LNCAP (cell line): ENCODE measurements around the gene LRP1B.

Source experiments
- TF ChIP-seq, protein P1 (sequence below): fragments of 450-650 bp; IDR thresholded peaks from 2 replicates; pipeline ENCODE4 v1.5.1; 2017; ENCODE audit warnings: mild to moderate bottlenecking

LRP1B gene

DNA sequence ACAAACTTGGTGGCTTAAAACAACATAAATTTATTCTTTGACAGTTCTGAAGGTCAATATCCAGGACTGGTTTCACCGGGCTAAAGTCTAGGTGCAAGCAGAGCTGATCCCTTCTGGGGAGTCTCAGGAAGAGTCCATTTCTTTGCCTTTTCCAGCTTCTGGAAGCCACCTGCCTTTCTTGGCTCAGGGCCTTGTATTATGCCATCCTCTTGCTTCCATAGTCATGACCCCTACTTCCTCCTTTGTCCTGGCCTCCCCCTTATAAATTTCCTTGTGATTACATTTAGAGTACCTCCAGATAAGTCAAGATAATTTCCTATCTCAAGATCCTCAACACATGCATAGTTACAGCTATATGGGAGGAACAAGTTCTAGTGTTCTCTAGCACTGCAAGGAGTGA lies 1089.5 kb downstream of the LRP1B start:
- TF ChIP-seq, protein P1, sequence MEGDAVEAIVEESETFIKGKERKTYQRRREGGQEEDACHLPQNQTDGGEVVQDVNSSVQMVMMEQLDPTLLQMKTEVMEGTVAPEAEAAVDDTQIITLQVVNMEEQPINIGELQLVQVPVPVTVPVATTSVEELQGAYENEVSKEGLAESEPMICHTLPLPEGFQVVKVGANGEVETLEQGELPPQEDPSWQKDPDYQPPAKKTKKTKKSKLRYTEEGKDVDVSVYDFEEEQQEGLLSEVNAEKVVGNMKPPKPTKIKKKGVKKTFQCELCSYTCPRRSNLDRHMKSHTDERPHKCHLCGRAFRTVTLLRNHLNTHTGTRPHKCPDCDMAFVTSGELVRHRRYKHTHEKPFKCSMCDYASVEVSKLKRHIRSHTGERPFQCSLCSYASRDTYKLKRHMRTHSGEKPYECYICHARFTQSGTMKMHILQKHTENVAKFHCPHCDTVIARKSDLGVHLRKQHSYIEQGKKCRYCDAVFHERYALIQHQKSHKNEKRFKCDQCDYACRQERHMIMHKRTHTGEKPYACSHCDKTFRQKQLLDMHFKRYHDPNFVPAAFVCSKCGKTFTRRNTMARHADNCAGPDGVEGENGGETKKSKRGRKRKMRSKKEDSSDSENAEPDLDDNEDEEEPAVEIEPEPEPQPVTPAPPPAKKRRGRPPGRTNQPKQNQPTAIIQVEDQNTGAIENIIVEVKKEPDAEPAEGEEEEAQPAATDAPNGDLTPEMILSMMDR = no peak

DNA sequence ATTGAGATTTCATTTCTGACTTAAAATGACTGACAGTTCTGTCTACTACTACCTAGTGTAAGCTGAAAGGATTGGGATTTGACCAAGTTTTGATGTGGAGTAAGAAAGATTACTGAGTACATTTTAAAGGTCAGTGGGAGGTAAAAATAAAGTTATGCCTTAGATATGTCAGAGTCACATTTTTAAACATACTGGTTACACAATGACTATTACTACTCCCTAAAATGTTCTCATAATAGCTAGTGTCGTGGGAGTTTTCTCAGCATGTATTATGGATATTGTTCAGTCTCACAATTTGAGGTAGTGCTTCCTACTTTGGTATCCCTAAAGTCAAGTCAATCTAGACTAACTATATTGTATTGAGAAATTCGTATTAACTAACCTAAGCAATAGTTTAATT lies 1092.5 kb downstream of the LRP1B start:
- TF ChIP-seq, protein P1 = no peak

DNA sequence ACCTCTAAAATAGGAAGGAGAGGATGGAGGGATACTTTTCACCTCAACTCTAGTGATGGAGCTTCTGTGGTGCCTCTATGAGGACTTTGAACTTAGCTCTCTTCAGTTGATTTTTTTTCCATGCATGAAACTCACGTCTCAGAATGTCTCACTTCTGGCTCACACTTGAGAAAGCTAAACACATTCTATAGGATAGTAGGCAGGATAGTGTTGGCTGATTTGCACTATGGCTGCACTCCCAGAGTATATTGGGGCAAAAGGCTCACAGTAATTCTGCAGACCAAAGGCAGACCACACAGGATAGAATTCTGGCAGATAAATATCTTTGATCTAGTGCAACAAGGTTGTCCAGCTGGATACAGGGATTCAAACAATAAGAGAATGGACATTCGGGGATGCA lies 1093.5 kb downstream of the LRP1B start:
- TF ChIP-seq, protein P1 = no peak

DNA sequence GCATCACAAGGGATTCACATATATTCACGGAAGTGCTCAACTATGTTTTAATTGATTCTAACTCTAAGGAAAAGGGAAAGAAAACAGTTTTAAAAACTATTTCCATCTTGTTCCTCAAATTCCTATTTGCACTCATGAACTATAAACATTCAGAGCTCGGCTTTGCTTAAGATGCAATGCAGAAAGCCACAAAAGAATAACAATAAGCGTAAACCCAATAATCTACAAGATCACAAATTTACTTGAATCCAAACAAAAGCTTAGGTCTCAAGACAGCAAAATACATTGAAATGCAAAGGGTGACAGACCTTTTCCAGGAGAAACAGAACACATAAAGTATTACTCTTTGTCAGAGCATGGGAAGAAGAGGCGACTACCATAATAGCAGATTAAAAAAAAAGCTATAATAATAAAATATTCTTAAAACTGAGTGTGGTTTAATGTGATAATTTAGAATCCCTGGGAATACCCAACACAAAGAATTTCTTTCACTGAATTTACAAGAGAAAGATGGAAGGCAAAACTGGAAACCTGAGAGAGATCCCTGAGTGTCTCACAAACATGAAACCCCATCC lies 1094.9 kb downstream of the LRP1B start:
- TF ChIP-seq, protein P1 = no peak

DNA sequence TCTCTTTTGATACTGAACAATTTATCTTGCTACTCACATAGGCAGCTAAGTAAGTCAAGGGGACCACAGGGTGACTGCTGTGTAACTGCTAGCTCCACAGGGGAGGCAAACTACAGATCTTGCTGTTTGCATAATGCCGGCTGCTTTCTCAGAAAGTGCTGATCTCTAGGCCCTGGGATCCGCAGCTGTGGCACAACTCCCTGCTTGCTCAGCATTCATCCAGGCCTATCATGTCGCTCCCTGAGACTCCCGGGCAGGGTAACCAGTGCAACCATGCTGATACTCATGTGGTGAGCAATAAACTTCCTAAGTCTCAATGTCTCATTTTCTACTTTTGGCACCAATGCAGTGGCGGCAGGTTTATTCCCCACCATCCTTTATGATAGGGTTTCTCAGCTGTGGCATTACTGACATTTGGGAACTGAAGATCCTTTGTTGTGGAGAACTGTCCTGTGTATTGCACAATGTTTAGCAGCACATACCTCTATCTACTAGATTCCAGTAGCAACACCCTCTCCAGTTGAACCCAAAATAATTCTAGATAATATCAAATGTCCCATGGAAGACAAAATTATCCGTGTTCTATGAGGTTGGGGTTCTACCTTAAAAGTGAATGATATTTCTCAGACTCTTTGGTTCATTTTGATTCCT lies 1101.3 kb downstream of the LRP1B start:
- TF ChIP-seq, protein P1 = no peak

DNA sequence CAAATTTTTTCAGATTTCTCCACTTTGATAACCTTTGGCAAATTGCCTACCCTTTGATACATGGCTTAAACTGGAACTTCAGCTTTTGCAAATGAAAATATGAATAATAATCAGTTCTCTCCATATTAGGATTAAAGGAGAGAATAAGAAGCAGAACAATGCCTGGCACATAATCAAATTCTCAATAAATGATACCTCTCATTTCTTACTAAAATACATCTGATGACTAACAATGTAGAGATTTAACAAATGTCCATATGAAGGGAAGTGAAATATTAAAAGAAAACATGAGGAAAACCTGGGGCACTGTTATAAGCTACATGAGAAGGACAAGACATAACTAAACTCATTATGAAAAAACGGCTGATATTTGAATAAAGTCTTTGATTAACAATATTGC lies 1103.6 kb downstream of the LRP1B start:
- TF ChIP-seq, protein P1 = no peak

DNA sequence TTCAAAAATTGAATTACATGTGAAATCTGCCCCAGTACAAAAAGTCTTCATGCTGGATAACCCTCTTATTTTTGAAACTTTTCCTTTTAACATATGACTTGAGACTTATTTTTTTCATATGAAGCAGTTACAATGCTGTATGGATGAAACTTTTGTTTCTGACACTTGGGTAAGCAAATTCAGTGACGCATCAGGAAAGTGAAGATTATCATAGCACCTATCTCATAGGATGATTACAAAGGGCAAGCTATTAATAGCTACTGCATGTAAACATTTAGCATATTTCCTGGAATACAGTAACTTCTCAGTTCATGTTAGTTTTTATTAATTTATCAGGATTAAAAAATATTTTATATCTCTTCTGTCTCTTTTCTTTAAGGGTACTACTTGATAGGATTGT lies 1109.2 kb downstream of the LRP1B start:
- TF ChIP-seq, protein P1 = no peak
